GM12878 (cell line): ENCODE data around the gene POT1. TPM values are rescaled to one million over a fixed set of nuclear protein-coding genes. Genes with fewer than 3 reads are reported as not detected.

Source experiments
- ATAC-seq: fragments of 200-7000 bp; cut with Tn5 transposase; 3 replicates; pipeline ENCODE4 v1.9.1; 2020; ENCODE audit warnings: mild to moderate bottlenecking, moderate library complexity
- BruUV-seq: library from RNA; stranded (reverse); fragments of 400-500 nt; replicated peaks from 2 replicates; lab custom pipeline; 2021; lab: Mats Ljungman, UMichigan
- CTCF ChIA-PET: fragments of 300-600 bp; sonication (Branson Sonifier 250); formaldehyde crosslinking; extraction: SDS; loops from one replicate; lab custom pipeline; 2021; ENCODE audit warnings: inconsistent platforms; lab: Yijun Ruan, JAX
- POLR2A ChIA-PET: fragments of 350-600 bp; formaldehyde crosslinking; extraction: SDS; loops from one replicate; lab custom pipeline; 2021; ENCODE audit warnings: inconsistent platforms; lab: Charles Lee
- RAD21 ChIA-PET: fragments of 300-600 bp; sonication (Branson Sonifier 250); formaldehyde crosslinking; loops from one replicate; lab custom pipeline; 2023; ENCODE audit warnings: antibody characterized with exemption; ENCODE audit not compliant: unreplicated experiment; lab: Charles Lee
- SMC1A ChIA-PET: fragments of 300-600 bp; sonication (Branson Sonifier 250); formaldehyde crosslinking; loops from one replicate; lab custom pipeline; 2023; ENCODE audit not compliant: unreplicated experiment, uncharacterized antibody; lab: Charles Lee
- DNase-seq: peaks from one replicate; pipeline ENCODE4 v3.0.0-alpha.2; 2011; ENCODE audit warnings: low read depth, low spot score
- FAIRE-seq: peaks from 3 replicates; lab custom pipeline; 2011; peaks lifted over from hg19 to GRCh38; lab: Jason Lieb, UNC
- H2AFZ ChIP-seq: 2 replicates; pipeline ENCODE4 v1.6.0; 2011; ENCODE audit warnings: low read depth, low read length, control low read depth; ENCODE audit not compliant: control insufficient read depth
- H3K27ac ChIP-seq: 2 replicates; pipeline ENCODE4 v1.5.1; 2011; ENCODE audit warnings: control low read depth; ENCODE audit not compliant: control insufficient read depth, insufficient read depth
- H3K27me3 ChIP-seq, 2 experiments: replicated peaks in 1 of 2; 2 replicates each; pipeline versions ENCODE4 v1.6.0 to v1.6.1; 2011; ENCODE audit warnings: low read length in 1 of 2; ENCODE audit not compliant: control insufficient read depth in 2 of 2, insufficient read depth in 2 of 2
- H3K36me3 ChIP-seq, 2 experiments: 2 replicates each; pipeline ENCODE4 v1.5.1; 2011; ENCODE audit warnings: low read length in 1 of 2; ENCODE audit not compliant: control insufficient read depth in 2 of 2, insufficient read depth in 2 of 2
- H3K4me1 ChIP-seq: 2 replicates; pipeline ENCODE4 v1.6.1; 2011; ENCODE audit warnings: mild to moderate bottlenecking, low read length, moderate library complexity, mixed read lengths; ENCODE audit not compliant: control insufficient read depth, insufficient read depth
- H3K4me2 ChIP-seq: 2 replicates; pipeline ENCODE4 v1.6.0; 2011; ENCODE audit warnings: control low read depth; ENCODE audit not compliant: control insufficient read depth, insufficient read depth
- H3K4me3 ChIP-seq: fragments of 200-600 bp; sonication (generic); 2 replicates; pipeline ENCODE4 v1.5.1; 2016
- H3K79me2 ChIP-seq: 2 replicates; pipeline ENCODE4 v1.6.0; 2011; ENCODE audit warnings: low read length; ENCODE audit not compliant: control insufficient read depth, insufficient read depth
- H3K9ac ChIP-seq: 2 replicates; pipeline ENCODE4 v1.8.0; 2011; ENCODE audit warnings: low read length, control low read depth, mixed read lengths; ENCODE audit not compliant: control insufficient read depth, insufficient read depth
- H3K9me3 ChIP-seq: replicated peaks from 3 replicates; pipeline ENCODE4 v1.5.1; 2011; ENCODE audit warnings: mild to moderate bottlenecking, low read length; ENCODE audit not compliant: control insufficient read depth, insufficient read depth
- H4K20me1 ChIP-seq: 2 replicates; pipeline ENCODE4 v1.6.0; 2011; ENCODE audit not compliant: control insufficient read depth, insufficient read depth
- ATF7 ChIP-seq: fragments of 450-650 bp; IDR thresholded peaks from 2 replicates; pipeline ENCODE4 v1.6.1; 2016; ENCODE audit warnings: low read depth, mild to moderate bottlenecking
- CHD4 ChIP-seq: fragments of 200-600 bp; sonication (generic); IDR thresholded peaks from 2 replicates; pipeline ENCODE4 v1.6.1; 2016; ENCODE audit warnings: mild to moderate bottlenecking
- NFYA ChIP-seq: IDR thresholded peaks from 2 replicates; pipeline ENCODE4 v1.6.1; 2011; ENCODE audit warnings: low read depth, mild to moderate bottlenecking, low read length, improper control_type of control experiment, borderline replicate concordance
- NR2C1 ChIP-seq: fragments of 450-650 bp; IDR thresholded peaks from 2 replicates; pipeline ENCODE4 v1.6.1; 2017; ENCODE audit warnings: antibody characterized with exemption, mild to moderate bottlenecking, moderate library complexity
- PAX5 ChIP-seq: IDR thresholded peaks from 2 replicates; pipeline ENCODE4 v1.6.1; 2011; ENCODE audit warnings: low read depth, low read length, borderline replicate concordance
- PRDM15 ChIP-seq: fragments of 450-650 bp; formaldehyde crosslinking; IDR thresholded peaks from 2 replicates; pipeline ENCODE4 v1.4.0; 2020; ENCODE audit warnings: mild to moderate bottlenecking, moderate library complexity
- SRF ChIP-seq, 2 experiments: IDR thresholded peaks; 2 replicates each; pipeline ENCODE4 v1.6.1; 2011; ENCODE audit warnings: low read depth in 2 of 2, low read length in 2 of 2, mild to moderate bottlenecking in 1 of 2, moderate library complexity in 1 of 2
- SUZ12 ChIP-seq: fragments of 200-600 bp; sonication (generic); IDR thresholded peaks from one replicate; pipeline ENCODE4 v1.6.1; 2018; ENCODE audit warnings: antibody characterized with exemption, mild to moderate bottlenecking; ENCODE audit not compliant: unreplicated experiment
- TCF7 ChIP-seq: IDR thresholded peaks from 2 replicates; pipeline ENCODE4 v1.6.1; 2014; ENCODE audit warnings: antibody characterized with exemption, borderline replicate concordance
- ZNF24 ChIP-seq: fragments of 450-650 bp; IDR thresholded peaks from 2 replicates; pipeline ENCODE4 v1.6.1; 2017; ENCODE audit warnings: antibody characterized with exemption, mild to moderate bottlenecking
- WGBS: methylation state at CpG from one replicate; pipeline ENCODE4 v1.1.6; 2016; ENCODE audit warnings: low lambda C conversion rate; ENCODE audit not compliant: insufficient replicate concordance, insufficient coverage; ENCODE audit errors: missing lambda C conversion rate; 5-methylcytosine and 5-hydroxymethylcytosine counted together
- in situ Hi-C: fragments of 300-500 bp; cut with MboI; formaldehyde crosslinking; loops from 9 replicates; pipeline ENCODE4 v1.14.3; 2018; ENCODE audit warnings: mixed read lengths
- intact Hi-C: fragments of 100-400 bp; cut with micrococcal nuclease; formaldehyde crosslinking; loops from one replicate; pipeline ENCODE4 v1.14.2; 2022; ENCODE audit not compliant: unreplicated experiment
- polyA plus RNA-seq, 11 experiments: library from polyadenylated mRNA; depleted of rRNA in 4 of 11; unstranded in 6 of 11; stranded (reverse) in 5 of 11; fragments of >200 nt; fragmentation: Nextera tagmentation in 4 of 11; fragmentation: Illumina TruSeq in 1 of 11; extraction: Ambion mirVana in 4 of 11; extraction: Trizol in 1 of 11; gene quantifications; 1 replicate in 1 of 11; 2 replicates in 10 of 11; pipeline versions ENCODE4 v1.2.1 to v1.2.3, GENCODE V29; 2011 to 2016; ENCODE audit warnings: inconsistent platforms in 2 of 11, missing spikeins in 2 of 11, low read depth in 1 of 11
- total RNA-seq, 4 experiments: library from RNA; depleted of rRNA in 3 of 4; stranded (reverse); fragments of >200 nt in 3 of 4; fragmentation: Illumina TruSeq in 1 of 4; extraction: Trizol in 1 of 4; gene quantifications; 2 replicates each; pipeline versions ENCODE4 v1.2.1 to v1.2.3, GENCODE V29; 2013 to 2021
- TF ChIP-seq, protein P1 (sequence below): fragments of 450-650 bp; IDR thresholded peaks from 2 replicates; pipeline ENCODE4 v1.6.1; 2017; ENCODE audit warnings: low read depth, mild to moderate bottlenecking, moderate library complexity
- TF ChIP-seq, protein P2 (sequence below): fragments of 450-650 bp; formaldehyde crosslinking; IDR thresholded peaks from 2 replicates; pipeline ENCODE4 v1.5.0; 2022; ENCODE audit warnings: mild to moderate bottlenecking, missing genetic modification characterization
- TF ChIP-seq, protein P3 (sequence below): IDR thresholded peaks from 2 replicates; pipeline ENCODE4 v1.6.1; 2011; ENCODE audit warnings: borderline replicate concordance, low read depth, mild to moderate bottlenecking, moderate library complexity, low read length; ENCODE audit not compliant: insufficient read depth, poor library complexity, severe bottlenecking

The POT1 gene
- total and polyA plus RNA-seq, 10 of the 15 experiments (the other 5 are each of a cell fraction or from before 2014, with no cell fraction given) = 16.3 to 87.0 (median 33.9) TPM

- Histone ChIP-seq H4K20me1 (no peaks in the 10 kb centered on the region), H3K4me1 (no peaks in the 10 kb centered on the region), H3K4me2 (no peak overlapping the region), H3K9me3 (no peaks in the 10 kb centered on the region), H3K36me3 (no peaks in the 10 kb centered on the region), H3K79me2 (no peaks in the 10 kb centered on the region), H3K27me3 (no peaks in the 10 kb centered on the region), H3K27ac (no peak overlapping the region), H2AFZ (no peak overlapping the region), H3K4me3 (no peak overlapping the region), H3K9ac (no peak overlapping the region)
- ChIA-PET SMC1A (no interaction called here), RAD21 (no interaction called here), POLR2A (no interaction called here), CTCF (no interaction called here)
- BruUV-seq = no TSS peak
- intact Hi-C loops (loop anchor here (10.0 kb wide), 1 partner anchor 56 kb away; no protein-coding TSS in a partner anchor), in situ Hi-C loops (no loop called here)
- ATAC-seq (no peak), DNase-seq (no peak), FAIRE-seq (no peak)
- WGBS = 92% methylated on average over 1 of the region's 1 CpG
- TF ChIP-seq PAX5 (no peak), CHD4 (no peak), NFYA (no peak), SRF (IDR thresholded peaks at IDR 0.05; ENCODE audit: low read depth in 2 of 2, low read length in 2 of 2) (no peak), ATF7 (no peak), PRDM15 (no peak), SUZ12 (no peak), TCF7 (no peak), ZNF24 (no peak), NR2C1 (no peak)
- TF ChIP-seq, protein P1, sequence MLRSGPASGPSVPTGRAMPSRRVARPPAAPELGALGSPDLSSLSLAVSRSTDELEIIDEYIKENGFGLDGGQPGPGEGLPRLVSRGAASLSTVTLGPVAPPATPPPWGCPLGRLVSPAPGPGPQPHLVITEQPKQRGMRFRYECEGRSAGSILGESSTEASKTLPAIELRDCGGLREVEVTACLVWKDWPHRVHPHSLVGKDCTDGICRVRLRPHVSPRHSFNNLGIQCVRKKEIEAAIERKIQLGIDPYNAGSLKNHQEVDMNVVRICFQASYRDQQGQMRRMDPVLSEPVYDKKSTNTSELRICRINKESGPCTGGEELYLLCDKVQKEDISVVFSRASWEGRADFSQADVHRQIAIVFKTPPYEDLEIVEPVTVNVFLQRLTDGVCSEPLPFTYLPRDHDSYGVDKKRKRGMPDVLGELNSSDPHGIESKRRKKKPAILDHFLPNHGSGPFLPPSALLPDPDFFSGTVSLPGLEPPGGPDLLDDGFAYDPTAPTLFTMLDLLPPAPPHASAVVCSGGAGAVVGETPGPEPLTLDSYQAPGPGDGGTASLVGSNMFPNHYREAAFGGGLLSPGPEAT = no peak
- TF ChIP-seq, protein P2, sequence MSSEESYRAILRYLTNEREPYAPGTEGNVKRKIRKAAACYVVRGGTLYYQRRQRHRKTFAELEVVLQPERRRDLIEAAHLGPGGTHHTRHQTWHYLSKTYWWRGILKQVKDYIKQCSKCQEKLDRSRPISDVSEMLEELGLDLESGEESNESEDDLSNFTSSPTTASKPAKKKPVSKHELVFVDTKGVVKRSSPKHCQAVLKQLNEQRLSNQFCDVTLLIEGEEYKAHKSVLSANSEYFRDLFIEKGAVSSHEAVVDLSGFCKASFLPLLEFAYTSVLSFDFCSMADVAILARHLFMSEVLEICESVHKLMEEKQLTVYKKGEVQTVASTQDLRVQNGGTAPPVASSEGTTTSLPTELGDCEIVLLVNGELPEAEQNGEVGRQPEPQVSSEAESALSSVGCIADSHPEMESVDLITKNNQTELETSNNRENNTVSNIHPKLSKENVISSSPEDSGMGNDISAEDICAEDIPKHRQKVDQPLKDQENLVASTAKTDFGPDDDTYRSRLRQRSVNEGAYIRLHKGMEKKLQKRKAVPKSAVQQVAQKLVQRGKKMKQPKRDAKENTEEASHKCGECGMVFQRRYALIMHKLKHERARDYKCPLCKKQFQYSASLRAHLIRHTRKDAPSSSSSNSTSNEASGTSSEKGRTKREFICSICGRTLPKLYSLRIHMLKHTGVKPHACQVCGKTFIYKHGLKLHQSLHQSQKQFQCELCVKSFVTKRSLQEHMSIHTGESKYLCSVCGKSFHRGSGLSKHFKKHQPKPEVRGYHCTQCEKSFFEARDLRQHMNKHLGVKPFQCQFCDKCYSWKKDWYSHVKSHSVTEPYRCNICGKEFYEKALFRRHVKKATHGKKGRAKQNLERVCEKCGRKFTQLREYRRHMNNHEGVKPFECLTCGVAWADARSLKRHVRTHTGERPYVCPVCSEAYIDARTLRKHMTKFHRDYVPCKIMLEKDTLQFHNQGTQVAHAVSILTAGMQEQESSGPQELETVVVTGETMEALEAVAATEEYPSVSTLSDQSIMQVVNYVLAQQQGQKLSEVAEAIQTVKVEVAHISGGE = no peak
- TF ChIP-seq, protein P3, sequence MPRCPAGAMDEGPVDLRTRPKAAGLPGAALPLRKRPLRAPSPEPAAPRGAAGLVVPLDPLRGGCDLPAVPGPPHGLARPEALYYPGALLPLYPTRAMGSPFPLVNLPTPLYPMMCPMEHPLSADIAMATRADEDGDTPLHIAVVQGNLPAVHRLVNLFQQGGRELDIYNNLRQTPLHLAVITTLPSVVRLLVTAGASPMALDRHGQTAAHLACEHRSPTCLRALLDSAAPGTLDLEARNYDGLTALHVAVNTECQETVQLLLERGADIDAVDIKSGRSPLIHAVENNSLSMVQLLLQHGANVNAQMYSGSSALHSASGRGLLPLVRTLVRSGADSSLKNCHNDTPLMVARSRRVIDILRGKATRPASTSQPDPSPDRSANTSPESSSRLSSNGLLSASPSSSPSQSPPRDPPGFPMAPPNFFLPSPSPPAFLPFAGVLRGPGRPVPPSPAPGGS = no peak
Measured at GRCh38 chr7:124840435-124840834, 89.2 kb downstream of the POT1 start.
